Gastroesophageal sphincter (tissue), 3 donors: ENCODE data around the gene HERC4.

ENCODE experiments used
- CTCF ChIP-seq, 4 experiments: fragments of 200-600 bp in 2 of 4; fragments of 450-650 bp in 2 of 4; sonication (generic) in 1 of 4; IDR thresholded peaks; one replicate each; pipeline ENCODE4 v1.5.1; 2017 to 2019; ENCODE audit warnings: antibody characterized with exemption in 4 of 4, mild to moderate bottlenecking in 2 of 4, moderate library complexity in 2 of 4
- POLR2A ChIP-seq, 2 donors: fragments of 450-650 bp; IDR thresholded peaks; one replicate each; pipeline ENCODE4 v1.6.1; 2017; ENCODE audit warnings: antibody characterized with exemption in 2 of 2, mild to moderate bottlenecking in 2 of 2, moderate library complexity in 1 of 2

DNA sequence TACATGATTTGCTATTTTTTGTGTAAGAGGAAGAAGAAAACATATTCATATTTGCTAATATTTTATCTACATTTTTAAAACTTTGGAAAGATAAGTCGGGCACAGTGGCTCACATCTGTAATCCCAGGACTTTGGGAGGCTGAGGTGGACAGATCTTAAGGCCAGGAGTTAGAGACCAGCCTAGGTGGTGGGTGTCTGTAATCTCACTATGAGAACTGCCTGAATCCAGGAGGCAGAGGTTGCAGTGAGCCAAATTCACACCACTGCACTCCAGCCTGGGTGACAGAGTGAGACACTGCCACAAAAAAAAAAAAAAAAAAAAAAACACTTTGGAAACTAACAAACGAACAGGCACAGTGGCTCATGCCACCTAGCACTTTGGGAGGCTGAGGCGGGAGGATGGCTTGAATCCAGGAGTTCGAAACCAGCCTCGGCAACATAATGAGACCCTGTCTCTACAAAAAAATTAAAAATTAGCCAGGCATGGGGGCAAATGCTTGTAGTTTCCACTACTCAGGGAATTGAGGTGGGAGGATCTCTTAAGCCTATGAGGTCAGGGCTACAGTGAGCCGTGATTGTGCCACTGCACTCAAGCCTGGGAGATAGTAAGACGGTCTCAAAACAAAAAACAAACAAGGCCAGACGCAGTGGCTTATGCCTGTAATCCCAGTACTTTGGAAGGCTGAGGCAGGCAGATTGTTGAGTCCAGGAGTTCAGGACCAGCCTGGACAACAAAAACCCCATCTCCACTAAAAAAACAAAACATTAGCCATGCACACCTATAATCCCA lies 25.6 kb downstream of the HERC4 start:
- no peak for TF ChIP-seq POLR2A (IDR thresholded peaks at IDR 0.05)
- TF ChIP-seq CTCF (IDR thresholded peaks at IDR 0.05): no peak
